ENCODE measurements around the gene CUL4B.
"Not testable (repeated sequence)": the region's sequence is repeated elsewhere in the genome, so short reads cannot be mapped to it uniquely, and the experiment has no call there.

CUL4B gene

DNA sequence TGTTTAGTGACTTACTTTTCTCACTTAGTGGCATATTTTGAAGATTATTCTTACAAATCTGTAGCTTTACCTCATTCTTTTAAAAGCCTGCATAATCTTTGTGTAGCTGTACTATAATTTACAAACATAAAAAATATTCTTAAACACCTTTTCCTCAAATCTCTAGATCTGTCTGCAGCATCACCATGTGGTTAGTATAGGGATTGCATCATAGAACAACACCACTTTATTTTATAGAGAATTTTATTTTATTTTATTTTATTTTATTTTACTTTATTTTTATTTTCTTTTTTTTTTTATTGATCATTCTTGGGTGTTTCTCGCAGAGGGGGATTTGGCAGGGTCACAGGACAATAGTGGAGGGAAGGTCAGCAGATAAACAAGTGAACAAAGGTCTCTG lies 85.3 kb downstream of the CUL4B start:
- H3K27ac ChIP-seq; H3K9ac ChIP-seq; H3K27me3 ChIP-seq (ENCODE audit: control insufficient read depth, insufficient read depth, low read length); H3K4me2 ChIP-seq (ENCODE audit: low read length); H3K79me2 ChIP-seq; H3K4me1 ChIP-seq; H2AFZ ChIP-seq; H3K4me3 ChIP-seq (ENCODE audit: low read depth, low read length); H3K36me3 ChIP-seq (ENCODE audit: control insufficient read depth, insufficient read depth, low read length); H3K9me3 ChIP-seq (ENCODE audit: control insufficient read depth, low read length): not testable (repeated sequence)
- TF ChIP-seq CTCF (IDR thresholded peaks at IDR 0.05): peak; percentile 50

Measured in parathyroid adenoma (tissue), 2 donors.